Stimulated activated effector memory CD8-positive, alpha-beta T cell treated with anti-CD3 and anti-CD28 coated beads, Interleukin-12 subunit alpha, Interleukin-12 subunit beta, amount 100 ng/mL, for 72 hours (primary cell): ENCODE results near the gene ARSG.

Experiments used
- ATAC-seq: fragments of 150-1000 bp; cut with Tn5 transposase; 2 replicates; pipeline ENCODE4 v1.10.0; 2021
- DNase-seq, 2 donors: peaks; one replicate each; pipeline ENCODE4 v3.0.0; 2021 to 2022; ENCODE audit warnings: low spot score in 2 of 2
- H3K27ac Mint-ChIP-seq: one replicate; pipeline ENCODE4 v1.8.0; 2022; ENCODE audit warnings: mild to moderate bottlenecking, mixed read lengths
- H3K36me3 Mint-ChIP-seq: one replicate; pipeline ENCODE4 v1.8.0; 2022; ENCODE audit warnings: mild to moderate bottlenecking, mixed read lengths
- H3K4me1 Mint-ChIP-seq: one replicate; pipeline ENCODE4 v1.8.0; 2022; ENCODE audit warnings: mixed read lengths
- H3K4me3 Mint-ChIP-seq: one replicate; pipeline ENCODE4 v1.8.0; 2022; ENCODE audit warnings: mild to moderate bottlenecking, mixed read lengths
- H3K9me3 Mint-ChIP-seq: one replicate; pipeline ENCODE4 v1.8.0; 2022; ENCODE audit warnings: mixed read lengths

The ARSG gene

DNA sequence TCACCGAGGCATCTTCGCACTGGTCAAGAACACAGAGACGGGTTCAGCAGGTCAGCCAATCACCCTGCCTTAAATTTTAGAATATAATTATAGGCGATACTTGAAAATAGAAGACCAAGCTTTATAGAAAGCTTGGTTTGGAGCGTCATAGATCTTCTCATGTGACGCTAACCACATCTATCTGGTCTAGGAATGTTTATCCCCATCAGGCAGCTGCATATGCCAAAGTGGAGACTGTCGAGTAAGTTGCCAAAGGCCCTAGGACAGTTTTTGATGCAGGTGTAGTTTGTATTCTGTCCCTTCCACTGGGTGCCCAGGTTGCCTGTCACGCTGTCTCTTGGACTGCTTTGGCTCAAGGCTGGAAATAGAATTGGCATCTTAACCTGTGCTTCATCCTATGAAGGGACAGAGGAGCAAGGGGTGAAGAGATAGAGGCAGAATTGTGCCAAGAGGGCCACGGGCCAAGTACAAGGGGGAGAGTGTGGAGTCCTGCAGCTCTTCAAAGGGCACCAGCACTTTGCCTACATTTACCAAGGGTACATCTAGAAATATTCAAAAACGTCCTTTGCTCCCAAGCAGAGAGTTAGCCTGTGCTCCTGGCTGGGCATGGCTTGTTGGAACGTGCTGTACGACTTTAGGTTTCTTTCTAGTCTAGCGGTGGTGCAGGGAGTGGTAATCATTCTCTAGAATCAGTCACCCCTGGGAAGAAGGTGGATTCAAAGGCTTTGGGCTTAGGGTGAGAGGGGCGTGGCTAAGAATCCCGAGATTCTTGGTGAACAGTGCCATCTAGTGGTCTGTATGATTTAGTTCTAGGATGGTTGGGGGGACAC lies 171.3 kb downstream of the ARSG start:
- H3K4me3 Mint-ChIP-seq: peak overlapping the region; percentile 90
- peak overlapping the region; percentile 98 for H3K27ac Mint-ChIP-seq
- peak; percentile 62 to 85 for DNase-seq
- ATAC-seq: peak; percentile 74
- no peaks in the 10 kb centered on the region for H3K36me3 Mint-ChIP-seq
- no peaks in the 10 kb centered on the region for H3K9me3 Mint-ChIP-seq
- H3K4me1 Mint-ChIP-seq: peaks cover 49% of the 10 kb centered on the region

DNA sequence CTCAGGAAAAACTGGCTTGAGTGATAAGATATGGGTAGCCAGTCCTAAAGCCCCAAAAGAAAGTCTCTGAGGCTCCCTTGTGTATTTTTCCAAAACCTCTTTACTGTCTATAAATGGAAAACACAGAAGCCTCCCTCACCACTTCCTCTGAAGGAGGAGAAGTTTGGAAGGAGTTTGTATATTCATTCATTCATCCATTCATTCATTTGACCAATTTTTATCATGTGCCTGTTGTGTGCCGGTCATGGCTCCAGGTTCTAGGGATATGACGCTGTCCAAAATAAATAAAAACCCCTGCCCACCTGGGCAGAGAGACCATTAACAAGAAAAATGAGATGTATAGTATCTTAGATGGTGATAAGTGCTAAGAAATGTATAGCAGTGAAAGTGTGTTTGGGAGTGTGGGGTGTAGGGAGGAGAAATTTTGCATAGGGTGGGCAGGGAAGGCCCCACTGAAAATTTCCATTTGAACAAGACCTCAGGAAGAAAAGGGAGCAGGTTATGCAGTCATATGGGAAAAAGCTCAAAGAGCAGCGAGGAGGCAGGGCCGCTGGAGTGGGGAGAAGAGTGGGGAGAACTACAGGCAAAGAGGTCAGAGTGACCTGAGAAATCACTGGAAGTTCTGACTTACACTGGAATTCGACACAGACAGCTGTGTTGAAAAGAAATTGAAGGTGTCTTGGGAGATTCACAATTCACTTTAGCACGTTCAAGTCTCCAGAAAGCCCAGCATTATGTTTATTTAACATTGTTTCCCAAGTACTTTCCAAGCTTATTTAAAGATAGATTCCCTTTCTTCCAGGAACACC lies 172.1 kb downstream of the ARSG start:
- Mint-ChIP-seq H3K4me1 (peaks cover 44% of the 10 kb centered on the region), H3K4me3 (no peak overlapping the region), H3K36me3 (no peaks in the 10 kb centered on the region), H3K27ac (no peak overlapping the region), H3K9me3 (no peaks in the 10 kb centered on the region)
- no peak for DNase-seq
- ATAC-seq: no peak

DNA sequence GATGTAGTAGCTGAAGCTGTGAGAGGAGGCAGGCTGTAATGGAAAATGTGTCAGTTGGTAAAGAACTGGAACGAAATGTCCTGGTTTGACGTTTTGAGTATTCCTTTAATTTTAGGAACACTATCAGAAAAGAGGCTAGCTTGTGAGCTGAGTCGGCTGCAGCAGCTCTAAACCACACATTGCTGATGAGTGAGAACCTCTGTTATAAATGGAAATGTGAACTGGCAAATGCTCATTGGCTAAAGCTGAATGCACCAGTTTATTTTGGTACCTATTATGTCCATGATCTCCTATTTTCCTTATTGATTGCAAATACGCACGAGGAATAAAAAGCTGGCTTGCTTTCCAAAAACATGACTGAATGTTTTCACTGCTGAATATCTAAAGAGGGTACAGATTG lies 177.0 kb downstream of the ARSG start:
- Mint-ChIP-seq H3K4me1 (no peaks in the 10 kb centered on the region), H3K36me3 (no peaks in the 10 kb centered on the region), H3K9me3 (no peaks in the 10 kb centered on the region), H3K27ac (no peak overlapping the region), H3K4me3 (no peak overlapping the region)
- no peak for ATAC-seq
- no peak for DNase-seq

DNA sequence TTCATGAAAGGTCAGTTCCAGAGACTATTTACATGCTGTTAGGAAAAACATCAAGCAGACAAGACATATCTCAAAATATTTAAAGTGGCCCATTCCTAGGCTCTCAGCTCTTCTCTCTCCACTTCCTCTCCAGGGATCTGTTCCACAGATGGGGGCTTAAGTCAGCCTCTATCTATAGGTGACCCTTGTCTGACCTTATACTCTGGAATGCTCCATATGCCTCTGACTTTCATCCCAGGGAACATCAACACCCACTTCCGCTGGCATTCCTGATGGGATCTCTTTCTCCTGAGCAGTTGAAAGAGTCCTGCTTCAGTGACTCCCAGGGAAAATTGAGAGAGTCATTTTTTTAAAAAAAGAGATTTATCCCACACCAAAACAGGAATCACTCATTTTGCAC lies 177.5 kb downstream of the ARSG start:
- no peak for DNase-seq
- no peaks in the 10 kb centered on the region for H3K36me3 Mint-ChIP-seq
- ATAC-seq: no peak
- no peaks in the 10 kb centered on the region for H3K9me3 Mint-ChIP-seq
- no peaks in the 10 kb centered on the region for H3K4me1 Mint-ChIP-seq
- no peak overlapping the region for H3K27ac Mint-ChIP-seq
- no peak overlapping the region for H3K4me3 Mint-ChIP-seq
